Fibroblast of the aortic adventitia (primary cell): Measurements from ENCODE around the gene PEPD. TPM values are rescaled to one million over a fixed set of nuclear protein-coding genes. Genes with fewer than 3 reads are reported as not detected.
A peak's percentile ranks its signal among the peaks of the same experiment; 100 is the strongest.

ENCODE experiments used
- DNase-seq: peaks from one replicate; pipeline ENCODE4 v3.0.0-alpha.2; 2010; ENCODE audit warnings: low read depth
- H3K4me3 ChIP-seq: 2 replicates; pipeline ENCODE4 v1.5.1; 2011; ENCODE audit warnings: low read depth, mild to moderate bottlenecking, control low read depth, low read length, moderate library complexity
- total RNA-seq: library from RNA; depleted of rRNA; stranded (reverse); fragments of >200 nt; gene quantifications from 2 replicates; pipeline ENCODE4 v1.2.3, GENCODE V29; 2012; ENCODE audit warnings: low replicate concordance
- TF ChIP-seq, protein P1 (sequence below): IDR thresholded peaks from 2 replicates; pipeline ENCODE4 v1.5.1; 2011; ENCODE audit warnings: mild to moderate bottlenecking, low read length, control low read depth, inconsistent platforms; ENCODE audit not compliant: insufficient read depth

PEPD gene
- total RNA-seq, 1 donor, result 65.0 TPM

DNA sequence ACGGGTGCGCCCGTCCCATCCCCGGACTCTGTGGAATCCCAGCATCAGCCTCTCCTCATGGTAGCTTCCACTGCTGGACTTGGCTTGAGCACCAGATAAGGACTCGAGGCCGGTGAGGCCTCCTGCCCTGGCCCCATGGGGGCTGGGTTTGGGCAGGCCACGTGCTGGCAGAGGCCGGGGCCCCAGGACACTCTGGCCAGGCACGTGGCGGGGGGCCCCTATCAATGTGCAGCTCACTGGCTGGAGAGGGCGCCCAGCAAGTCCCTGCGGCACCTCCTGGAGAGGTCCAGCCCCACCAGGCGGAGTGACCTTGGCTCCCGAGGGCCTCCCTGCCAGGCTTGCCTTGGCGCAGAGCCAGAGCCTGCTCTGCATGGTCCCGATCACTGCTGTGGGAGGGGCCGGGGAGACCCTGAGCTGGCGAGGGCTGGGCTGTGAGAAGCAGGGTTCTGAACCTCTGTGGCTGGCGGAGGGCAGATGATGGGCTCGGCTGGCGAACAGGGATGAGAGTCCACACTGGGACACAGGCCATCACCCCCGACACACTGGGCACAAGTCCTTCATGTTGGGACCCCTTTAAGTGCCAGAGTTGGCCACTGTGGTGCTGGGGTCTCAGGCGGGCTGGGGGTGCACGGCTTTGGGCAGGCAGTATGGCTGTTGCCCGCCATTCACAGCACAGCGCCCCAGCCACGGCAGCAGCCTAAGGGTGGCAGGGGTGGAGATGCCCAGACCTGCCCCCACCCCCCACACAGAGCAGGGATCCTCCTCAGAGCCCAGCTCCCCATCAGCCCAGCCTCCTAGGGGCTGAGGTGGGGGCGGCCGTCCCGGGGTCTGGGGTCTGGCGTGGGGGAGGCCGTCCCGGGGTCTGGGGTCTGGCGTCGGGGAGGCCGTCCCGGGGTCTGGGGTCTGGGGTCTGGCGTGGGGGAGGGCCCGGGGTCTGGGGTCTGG, 129.0 kb downstream of the PEPD start:
- no peak for DNase-seq
- TF ChIP-seq, protein P1, sequence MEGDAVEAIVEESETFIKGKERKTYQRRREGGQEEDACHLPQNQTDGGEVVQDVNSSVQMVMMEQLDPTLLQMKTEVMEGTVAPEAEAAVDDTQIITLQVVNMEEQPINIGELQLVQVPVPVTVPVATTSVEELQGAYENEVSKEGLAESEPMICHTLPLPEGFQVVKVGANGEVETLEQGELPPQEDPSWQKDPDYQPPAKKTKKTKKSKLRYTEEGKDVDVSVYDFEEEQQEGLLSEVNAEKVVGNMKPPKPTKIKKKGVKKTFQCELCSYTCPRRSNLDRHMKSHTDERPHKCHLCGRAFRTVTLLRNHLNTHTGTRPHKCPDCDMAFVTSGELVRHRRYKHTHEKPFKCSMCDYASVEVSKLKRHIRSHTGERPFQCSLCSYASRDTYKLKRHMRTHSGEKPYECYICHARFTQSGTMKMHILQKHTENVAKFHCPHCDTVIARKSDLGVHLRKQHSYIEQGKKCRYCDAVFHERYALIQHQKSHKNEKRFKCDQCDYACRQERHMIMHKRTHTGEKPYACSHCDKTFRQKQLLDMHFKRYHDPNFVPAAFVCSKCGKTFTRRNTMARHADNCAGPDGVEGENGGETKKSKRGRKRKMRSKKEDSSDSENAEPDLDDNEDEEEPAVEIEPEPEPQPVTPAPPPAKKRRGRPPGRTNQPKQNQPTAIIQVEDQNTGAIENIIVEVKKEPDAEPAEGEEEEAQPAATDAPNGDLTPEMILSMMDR, result no peak
- no peak overlapping the region for H3K4me3 ChIP-seq

DNA sequence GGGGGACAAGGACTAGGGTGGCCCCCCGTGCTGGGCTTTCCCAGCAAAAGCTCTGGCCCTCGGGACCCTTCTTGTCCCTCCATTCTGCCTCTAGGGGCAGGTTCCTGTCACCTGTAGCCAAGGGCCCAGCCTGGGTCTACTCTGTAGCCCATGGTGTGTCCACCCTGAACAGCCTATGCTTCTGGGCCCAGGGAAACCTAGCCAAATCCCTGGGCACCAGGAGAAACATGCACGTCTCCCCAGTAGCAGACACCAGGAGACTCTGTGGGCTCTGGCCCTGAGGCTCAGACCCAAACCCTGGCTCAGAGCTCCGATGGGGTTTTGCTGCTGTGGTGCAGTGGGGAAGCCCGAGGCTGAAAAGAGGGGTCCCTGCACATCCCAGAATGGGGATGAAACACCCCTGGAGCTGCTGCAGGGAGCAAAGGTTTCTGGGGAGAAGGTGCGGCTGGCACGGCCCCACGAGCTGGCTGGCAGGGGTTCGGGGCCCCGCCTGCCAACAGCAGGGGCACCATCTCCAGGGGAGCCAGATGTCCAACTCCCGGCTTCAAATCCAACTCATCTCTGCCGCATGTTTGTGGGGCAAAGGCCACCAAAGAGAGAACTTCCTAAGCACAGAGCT, 129.9 kb downstream of the PEPD start:
- TF ChIP-seq, protein P1, result no peak
- H3K4me3 ChIP-seq, result no peak overlapping the region
- no peak for DNase-seq

DNA sequence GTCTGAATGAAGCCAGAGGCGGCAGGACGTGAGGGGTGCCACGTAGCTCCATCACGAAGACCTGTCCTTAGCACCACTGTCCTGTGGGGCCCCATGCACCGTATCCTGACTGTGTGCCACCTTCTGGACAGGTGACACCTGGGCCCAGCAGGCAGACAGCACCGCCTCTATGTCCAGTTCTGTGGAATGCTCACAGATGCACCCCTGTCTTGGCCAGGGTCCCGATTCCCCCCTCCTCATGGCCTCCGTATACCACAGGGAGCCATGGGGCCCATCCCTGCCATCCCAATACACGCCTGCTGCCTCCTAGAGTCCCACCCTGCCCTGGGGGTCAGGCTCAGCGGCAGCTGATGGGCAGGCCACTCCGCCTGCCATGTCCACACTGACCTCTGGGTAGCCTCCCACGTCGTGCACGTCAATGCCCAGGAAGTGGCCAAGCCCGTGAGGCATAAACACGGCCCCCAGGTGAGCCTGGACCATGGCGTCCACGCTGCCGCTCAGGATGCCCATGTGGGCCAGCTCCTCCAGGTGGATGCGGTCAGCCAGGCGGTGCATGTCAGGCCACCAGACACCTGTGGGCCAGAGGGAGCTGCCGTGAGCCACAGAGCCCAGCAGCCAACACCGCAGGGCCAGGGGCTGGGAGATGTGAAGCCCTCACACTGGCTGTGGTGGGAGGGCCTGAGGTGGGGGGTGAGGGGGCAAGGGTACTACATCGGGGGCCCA, 130.5 kb downstream of the PEPD start:
- no peak overlapping the region for H3K4me3 ChIP-seq
- TF ChIP-seq, protein P1, result no peak
- DNase-seq, result no peak

DNA sequence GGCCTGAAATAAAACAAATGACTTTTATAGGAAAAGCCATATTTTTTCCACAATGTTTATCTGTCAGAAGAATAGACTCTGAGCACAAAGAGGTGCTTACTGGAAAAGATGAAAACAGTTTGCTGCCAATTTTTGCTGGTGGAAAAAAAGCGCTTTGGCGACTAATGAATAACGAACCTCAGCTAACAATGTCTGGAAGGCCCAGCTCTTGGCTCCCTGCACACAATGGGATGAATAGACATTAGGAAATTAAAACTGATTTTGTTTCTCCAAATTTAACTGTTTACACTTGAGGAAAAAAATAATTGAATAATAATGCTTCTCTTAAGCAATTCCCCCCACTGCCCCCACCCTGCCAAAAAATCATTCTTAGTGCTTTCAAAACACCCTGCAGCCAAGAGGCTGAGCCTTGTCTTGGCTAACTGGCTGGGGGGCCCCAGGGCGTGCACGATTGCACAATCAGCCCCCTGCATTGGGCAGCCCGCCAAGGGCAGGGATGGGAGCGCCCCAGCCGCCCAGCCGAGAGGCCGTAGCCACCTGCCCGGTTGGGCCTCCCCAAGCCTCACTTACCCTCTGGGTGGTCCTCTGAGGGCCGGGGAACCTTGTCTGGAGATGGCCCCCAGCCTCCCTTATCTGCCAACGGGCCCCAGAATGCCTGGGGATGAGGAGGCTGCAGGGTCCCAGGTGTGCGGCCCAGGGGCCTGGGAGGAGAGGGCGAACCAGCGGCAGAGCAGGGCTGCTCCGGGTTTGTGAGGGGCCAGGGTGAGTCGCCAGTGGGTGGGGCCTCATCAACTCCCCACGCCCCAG, 131.3 kb downstream of the PEPD start:
- H3K4me3 ChIP-seq, result no peak overlapping the region
- peak; percentile 87 for DNase-seq
- TF ChIP-seq, protein P1, result no peak

DNA sequence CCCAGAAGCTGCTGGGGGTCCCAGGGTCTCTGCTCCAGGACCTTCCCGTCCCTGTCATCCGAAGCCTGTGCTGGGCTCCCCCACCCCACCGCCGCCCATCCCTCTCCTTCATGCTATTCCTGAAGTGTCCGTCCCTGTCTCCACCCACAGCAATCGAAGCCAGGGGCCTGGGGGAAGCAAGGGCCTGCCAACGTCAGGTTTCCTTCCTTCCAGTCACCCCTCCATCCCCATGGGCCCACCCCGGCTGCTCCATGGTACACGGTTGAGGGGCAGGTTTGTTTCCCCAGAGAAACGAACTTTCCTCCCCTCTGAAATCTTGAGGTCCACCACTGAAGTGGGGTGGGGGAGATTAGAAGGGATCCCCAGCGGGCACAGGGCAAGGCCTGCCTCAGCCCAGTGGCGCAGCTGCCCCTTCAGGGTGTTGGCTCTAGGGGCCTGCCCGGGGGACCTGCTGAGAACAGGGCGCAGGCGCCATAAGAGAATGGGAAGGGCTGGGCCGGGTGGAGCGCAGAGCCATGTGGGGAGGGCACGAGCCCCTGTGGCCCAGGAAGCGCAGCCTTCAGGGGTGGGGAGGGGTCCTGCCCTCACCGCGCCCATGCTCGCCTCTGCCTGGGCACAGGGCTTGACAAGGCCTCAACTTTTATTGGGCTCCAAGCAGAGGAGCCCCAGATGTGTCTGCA, 132.0 kb downstream of the PEPD start:
- no peak overlapping the region for H3K4me3 ChIP-seq
- TF ChIP-seq, protein P1, result no peak
- DNase-seq, result no peak
